Left ventricle myocardium inferior (tissue), 1 donor: ENCODE data around the gene GNL1. TPM values are rescaled to one million over a fixed set of nuclear protein-coding genes. Genes with fewer than 3 reads are reported as not detected.
"Not testable (repeated sequence)": the region's sequence is repeated elsewhere in the genome, so short reads cannot be mapped to it uniquely, and the experiment has no call there.

Source experiments
- DNase-seq: peaks from one replicate; pipeline ENCODE4 v3.0.0-alpha.2; 2020
- H3K27ac ChIP-seq: fragments of 200-600 bp; replicated peaks from 2 replicates; pipeline ENCODE4 v1.8.0; 2021
- H3K27me3 ChIP-seq: fragments of 200-600 bp; 2 replicates; pipeline ENCODE4 v1.8.0; 2021; ENCODE audit warnings: low read depth
- H3K36me3 ChIP-seq: fragments of 200-600 bp; 2 replicates; pipeline ENCODE4 v1.8.0; 2021
- H3K4me1 ChIP-seq: fragments of 200-600 bp; 2 replicates; pipeline ENCODE4 v1.8.0; 2021
- H3K4me3 ChIP-seq: fragments of 200-600 bp; 2 replicates; pipeline ENCODE4 v1.8.0; 2021; ENCODE audit warnings: mild to moderate bottlenecking, moderate library complexity
- H3K9me3 ChIP-seq: fragments of 200-600 bp; replicated peaks from 2 replicates; pipeline ENCODE4 v1.8.0; 2021
- CTCF ChIP-seq: fragments of 200-600 bp; IDR thresholded peaks from 2 replicates; pipeline ENCODE4 v1.8.0; 2021; ENCODE audit warnings: antibody characterized with exemption, mild to moderate bottlenecking, borderline replicate concordance
- intact Hi-C: fragments of 100-400 bp; cut with micrococcal nuclease; formaldehyde crosslinking; loops from one replicate; pipeline ENCODE4 v1.11.0; 2022
- total RNA-seq: library from RNA; stranded (reverse); fragmentation: NEBNext Ultra II Directional; extraction: Animal tissue kit (Norgen Biotek cat#: 25700); gene quantifications from one replicate; pipeline ENCODE4 v1.2.1, GENCODE V29; 2021
- donor health status: DM: no; HTN: yes; CAD: no; lungs with severe emphysema.

Gene GNL1
- total RNA-seq, 1 donor from 2014 or later: 18.3 TPM

GRCh38 chr6:30542404-30542725, 13.9 kb downstream of the GNL1 start:
- peak overlapping the region; percentile 81 for H3K27ac ChIP-seq
- DNase-seq: no peak
- peaks cover 28% of the 10 kb centered on the region for H3K4me1 ChIP-seq
- peak overlapping the region; percentile 63 for H3K4me3 ChIP-seq
- H3K27me3 ChIP-seq: no peaks in the 10 kb centered on the region
- intact Hi-C loops: no loop called here
- H3K36me3 ChIP-seq: peaks cover 21% of the 10 kb centered on the region
- TF ChIP-seq CTCF: no peak
- H3K9me3 ChIP-seq: no peaks in the 10 kb centered on the region

- Histone ChIP-seq H3K27me3 (no peaks in the 10 kb centered on the region), H3K36me3 (peaks cover 15% of the 10 kb centered on the region), H3K27ac (peak overlapping the region; percentile 81), H3K4me3 (peak overlapping the region; percentile 63), H3K9me3 (no peaks in the 10 kb centered on the region), H3K4me1 (peaks cover 28% of the 10 kb centered on the region)
- intact Hi-C loops: no loop called here
- peak; percentile 69 for DNase-seq
- TF ChIP-seq CTCF: peak; percentile 99
Measured at GRCh38 chr6:30541515-30542403, 14.5 kb downstream of the GNL1 start.

- H3K27me3 ChIP-seq: no peaks in the 10 kb centered on the region
- no peaks in the 10 kb centered on the region for H3K9me3 ChIP-seq
- DNase-seq: no peak
- intact Hi-C loops: no loop called here
- no peak overlapping the region for H3K27ac ChIP-seq
- no peak for TF ChIP-seq CTCF
- no peaks in the 10 kb centered on the region for H3K36me3 ChIP-seq
- no peak overlapping the region for H3K4me3 ChIP-seq
- H3K4me1 ChIP-seq: peaks cover 17% of the 10 kb centered on the region
Measured at GRCh38 chr6:30537931-30538330, 18.4 kb downstream of the GNL1 start.

GRCh38 chr6:30533460-30534294, 22.6 kb downstream of the GNL1 start:
- no peak for DNase-seq
- H3K4me3 ChIP-seq: no peak overlapping the region
- peaks cover 6% of the 10 kb centered on the region for H3K4me1 ChIP-seq
- intact Hi-C loops: no loop called here
- TF ChIP-seq CTCF: no peak
- no peaks in the 10 kb centered on the region for H3K9me3 ChIP-seq
- peak overlapping the region; percentile 61 for H3K27ac ChIP-seq
- no peaks in the 10 kb centered on the region for H3K36me3 ChIP-seq
- H3K27me3 ChIP-seq: no peaks in the 10 kb centered on the region

- Histone ChIP-seq H3K36me3 (no peaks in the 10 kb centered on the region), H3K4me1 (peaks cover 6% of the 10 kb centered on the region), H3K27ac (no peak overlapping the region), H3K4me3 (no peak overlapping the region), H3K9me3 (no peaks in the 10 kb centered on the region), H3K27me3 (no peaks in the 10 kb centered on the region)
- TF ChIP-seq CTCF: no peak
- intact Hi-C loops: no loop called here
- no peak for DNase-seq
Measured at GRCh38 chr6:30530014-30530413, 26.3 kb downstream of the GNL1 start.

- intact Hi-C loops, H3K27ac ChIP-seq: not testable (repeated sequence)
Measured at GRCh38 chr6:30529349-30529875, 26.9 kb downstream of the GNL1 start.

GRCh38 chr6:30526444-30526843, 29.8 kb downstream of the GNL1 start:
- H3K4me1 ChIP-seq, H3K4me3 ChIP-seq, H3K27me3 ChIP-seq, H3K27ac ChIP-seq, H3K9me3 ChIP-seq, intact Hi-C loops, H3K36me3 ChIP-seq, DNase-seq: not testable (repeated sequence)

More at GRCh38 chr6:30529349-30529875, 26.9 kb downstream of the GNL1 start:
- not testable (repeated sequence) for H3K27me3 ChIP-seq, H3K4me1 ChIP-seq, H3K9me3 ChIP-seq, DNase-seq, H3K36me3 ChIP-seq, H3K4me3 ChIP-seq

- peaks cover 12% of the 10 kb centered on the region for H3K4me1 ChIP-seq
- H3K36me3 ChIP-seq, intact Hi-C loops: not testable (repeated sequence)
Measured at GRCh38 chr6:30521952-30522351, 34.3 kb downstream of the GNL1 start.

More at GRCh38 chr6:30521952-30522351, 34.3 kb downstream of the GNL1 start:
- H3K27ac ChIP-seq, H3K27me3 ChIP-seq, DNase-seq, H3K4me3 ChIP-seq: not testable (repeated sequence)
- H3K9me3 ChIP-seq: peaks cover 11% of the 10 kb centered on the region
